Measurements from ENCODE around the gene AACS. TPM values are rescaled to one million over a fixed set of nuclear protein-coding genes. Genes with fewer than 3 reads are reported as not detected.

Gene AACS
- total RNA-seq, 1 donor from 2014 or later: 34.6 TPM

- no peak for TF ChIP-seq CTCF (IDR thresholded peaks at IDR 0.05; ENCODE audit: unreplicated experiment)
- Mint-ChIP-seq H3K27ac (no peak overlapping the region), H3K9me3 (no peaks in the 10 kb centered on the region), H3K4me3 (no peak overlapping the region), H3K4me1 (peaks cover 6% of the 10 kb centered on the region), H3K36me3 (no peaks in the 10 kb centered on the region), H3K27me3 (ENCODE audit: low read depth) (peaks cover 88% of the 10 kb centered on the region)
- no peak for DNase-seq (ENCODE audit: low spot score in 2 of 2, unreplicated experiment in 2 of 2)
These were observed 126.3 kb downstream of the AACS start for GRCh38 chr12:125191361-125192087.

- H3K9me3 Mint-ChIP-seq: no peaks in the 10 kb centered on the region
- H3K27me3 Mint-ChIP-seq (ENCODE audit: low read depth): peaks cover 90% of the 10 kb centered on the region
- TF ChIP-seq CTCF (IDR thresholded peaks at IDR 0.05; ENCODE audit: unreplicated experiment): no peak
- peaks cover 6% of the 10 kb centered on the region for H3K4me1 Mint-ChIP-seq
- no peak overlapping the region for H3K27ac Mint-ChIP-seq
- no peak overlapping the region for H3K4me3 Mint-ChIP-seq
- DNase-seq (ENCODE audit: low spot score in 2 of 2, unreplicated experiment in 2 of 2): no peak
- no peaks in the 10 kb centered on the region for H3K36me3 Mint-ChIP-seq
These were observed 127.5 kb downstream of the AACS start for GRCh38 chr12:125192690-125193221.

Other genes with a start within 250 kb of the AACS start
- gene SCARB1, start 201.6 kb upstream of the AACS start, total RNA-seq: 40.2 to 43.3 TPM (median 40.4 TPM) in 3 replicates
- gene UBC, start 150.8 kb upstream of the AACS start, total RNA-seq: 718 to 741 TPM (median 720 TPM) in 3 replicates
- gene DHX37, start 76.3 kb upstream of the AACS start, total RNA-seq: 22.7 to 23.4 TPM (median 23.4 TPM) in 3 replicates
- 6.9 to 7.5 TPM (median 7.2 TPM) in 3 replicates for gene BRI3BP, start 71.8 kb upstream of the AACS start, total RNA-seq
- gene TMEM132B, start 121.0 kb downstream of the AACS start, total RNA-seq: 1.2 to 1.8 TPM (median 1.4 TPM) in 3 replicates

Data from mesothelial cell of epicardium (in vitro differentiated cells).